Fibroblast of lung (primary cell): ENCODE results near the gene PGAM1.

Experiments used
- EZH2 ChIP-seq: IDR thresholded peaks from 2 replicates; pipeline ENCODE4 v1.5.1; 2012; ENCODE audit warnings: low read length, control low read depth, mild to moderate bottlenecking; ENCODE audit errors: missing control alignments
- TF ChIP-seq, protein P1 (sequence below), 2 donors: IDR thresholded peaks in 1 of 2; conservative IDR thresholded peaks in 1 of 2; 1 replicate in 1 of 2; 2 replicates in 1 of 2; pipeline ENCODE4 v1.5.1; 2011 to 2012; ENCODE audit warnings: low read length in 2 of 2, control low read depth in 1 of 2, inconsistent platforms in 1 of 2, low read depth in 1 of 2, mild to moderate bottlenecking in 1 of 2

DNA sequence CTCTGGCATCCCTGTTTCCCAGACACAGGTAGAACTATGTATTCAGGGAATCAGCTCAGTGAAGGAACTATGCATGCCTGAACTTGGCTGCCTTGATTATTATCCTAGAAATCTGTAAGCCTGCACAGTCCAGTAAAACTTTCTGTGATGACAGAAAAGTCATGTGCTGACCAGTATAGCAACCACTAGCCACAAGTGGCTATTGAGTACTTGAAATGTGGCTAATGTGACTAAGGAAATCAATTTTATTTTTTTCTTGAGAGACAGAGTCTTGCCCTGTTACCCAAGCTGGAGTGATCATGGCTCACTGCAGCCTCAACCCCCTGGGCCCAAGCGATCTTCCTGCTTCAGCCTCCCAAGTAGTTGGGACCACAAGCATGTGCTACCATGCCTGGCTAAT is 16.3 kb downstream of the PGAM1 start:
- TF ChIP-seq, protein P1, sequence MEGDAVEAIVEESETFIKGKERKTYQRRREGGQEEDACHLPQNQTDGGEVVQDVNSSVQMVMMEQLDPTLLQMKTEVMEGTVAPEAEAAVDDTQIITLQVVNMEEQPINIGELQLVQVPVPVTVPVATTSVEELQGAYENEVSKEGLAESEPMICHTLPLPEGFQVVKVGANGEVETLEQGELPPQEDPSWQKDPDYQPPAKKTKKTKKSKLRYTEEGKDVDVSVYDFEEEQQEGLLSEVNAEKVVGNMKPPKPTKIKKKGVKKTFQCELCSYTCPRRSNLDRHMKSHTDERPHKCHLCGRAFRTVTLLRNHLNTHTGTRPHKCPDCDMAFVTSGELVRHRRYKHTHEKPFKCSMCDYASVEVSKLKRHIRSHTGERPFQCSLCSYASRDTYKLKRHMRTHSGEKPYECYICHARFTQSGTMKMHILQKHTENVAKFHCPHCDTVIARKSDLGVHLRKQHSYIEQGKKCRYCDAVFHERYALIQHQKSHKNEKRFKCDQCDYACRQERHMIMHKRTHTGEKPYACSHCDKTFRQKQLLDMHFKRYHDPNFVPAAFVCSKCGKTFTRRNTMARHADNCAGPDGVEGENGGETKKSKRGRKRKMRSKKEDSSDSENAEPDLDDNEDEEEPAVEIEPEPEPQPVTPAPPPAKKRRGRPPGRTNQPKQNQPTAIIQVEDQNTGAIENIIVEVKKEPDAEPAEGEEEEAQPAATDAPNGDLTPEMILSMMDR (conservative IDR thresholded peaks at IDR 0.05 in 1 of 2, IDR thresholded peaks at IDR 0.05 in 1 of 2; ENCODE audit: low read depth in 1 of 2, low read length in 2 of 2) = no peak
- no peak for TF ChIP-seq EZH2
